ENCODE data around the gene POLR2A.
"Not testable (repeated sequence)": the region's sequence is repeated elsewhere in the genome, so short reads cannot be mapped to it uniquely, and the experiment has no call there.

Gene POLR2A

GRCh38 chr17:7479213-7480088 is 4.7 kb upstream of the POLR2A start, which contains the start of gene ZBTB4:
TSS of gene ZBTB4 (minus strand) at chr17:7479631. CDS start at chr17:7466801, 12,830 bp downstream.
- DNase-seq (ENCODE audit: low spot score), result peak; percentile 80

DNA sequence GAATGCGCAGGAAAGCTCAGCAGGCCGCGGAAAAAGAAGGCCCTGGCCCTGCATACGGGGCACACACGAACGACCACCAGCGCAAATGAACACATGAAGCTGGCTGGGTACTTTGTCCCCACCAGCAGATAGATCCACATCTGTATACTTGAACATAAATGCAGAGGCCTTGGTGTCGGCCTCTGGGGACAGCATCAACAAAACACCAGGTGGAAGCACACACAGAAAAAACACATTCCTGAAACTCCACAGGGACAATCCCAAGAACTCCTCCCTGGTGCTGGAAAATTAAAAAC is 4.1 kb upstream of the POLR2A start:
- DNase-seq (ENCODE audit: low spot score), result no peak

DNA sequence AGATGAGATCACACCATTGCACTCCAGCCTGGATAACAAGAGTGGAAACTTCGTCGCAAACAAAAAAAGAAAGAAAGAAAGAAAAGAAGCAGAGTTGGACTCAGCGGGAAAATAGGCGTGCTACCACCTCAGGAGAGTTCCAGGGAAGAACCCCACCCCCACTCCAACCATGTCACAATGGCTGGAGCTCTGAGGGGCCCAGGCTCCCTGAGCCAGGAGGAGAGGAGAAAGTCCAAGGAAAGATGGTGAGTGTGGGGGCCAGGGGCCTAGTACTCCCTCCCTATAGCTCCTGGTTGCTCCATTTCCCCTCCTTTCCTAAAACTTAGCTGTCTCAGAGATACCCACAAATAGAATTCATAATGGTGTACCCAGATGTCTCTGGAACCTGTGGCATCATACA is 2.9 kb upstream of the POLR2A start, which contains the start of gene SLC35G6:
Gene SLC35G6, plus strand, starts transcription at position 172 of the 400 bp plus-strand sequence. Its CDS starts 71 bp downstream, at position 243.
- not testable (repeated sequence) for DNase-seq (ENCODE audit: low spot score)

GRCh38 chr17:7481842-7482741 is 2.1 kb upstream of the POLR2A start:
- DNase-seq (ENCODE audit: low spot score), result not testable (repeated sequence)

DNA sequence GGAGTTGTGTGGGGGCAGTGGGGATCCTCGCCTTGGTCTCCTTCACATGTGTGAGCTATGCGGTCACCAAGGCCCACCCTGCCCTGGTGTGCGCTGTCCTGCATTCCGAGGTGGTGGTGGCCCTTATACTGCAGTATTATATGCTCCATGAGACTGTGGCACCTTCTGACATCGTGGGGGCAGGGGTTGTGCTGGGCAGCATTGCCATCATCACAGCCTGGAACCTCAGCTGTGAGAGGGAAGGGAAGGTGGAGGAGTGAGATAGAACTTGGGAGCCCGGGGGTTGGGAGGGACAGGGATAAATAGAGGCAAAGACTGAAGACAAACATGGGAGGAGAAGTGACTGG is 1.5 kb upstream of the POLR2A start:
- not testable (repeated sequence) for DNase-seq (ENCODE audit: low spot score)

DNA sequence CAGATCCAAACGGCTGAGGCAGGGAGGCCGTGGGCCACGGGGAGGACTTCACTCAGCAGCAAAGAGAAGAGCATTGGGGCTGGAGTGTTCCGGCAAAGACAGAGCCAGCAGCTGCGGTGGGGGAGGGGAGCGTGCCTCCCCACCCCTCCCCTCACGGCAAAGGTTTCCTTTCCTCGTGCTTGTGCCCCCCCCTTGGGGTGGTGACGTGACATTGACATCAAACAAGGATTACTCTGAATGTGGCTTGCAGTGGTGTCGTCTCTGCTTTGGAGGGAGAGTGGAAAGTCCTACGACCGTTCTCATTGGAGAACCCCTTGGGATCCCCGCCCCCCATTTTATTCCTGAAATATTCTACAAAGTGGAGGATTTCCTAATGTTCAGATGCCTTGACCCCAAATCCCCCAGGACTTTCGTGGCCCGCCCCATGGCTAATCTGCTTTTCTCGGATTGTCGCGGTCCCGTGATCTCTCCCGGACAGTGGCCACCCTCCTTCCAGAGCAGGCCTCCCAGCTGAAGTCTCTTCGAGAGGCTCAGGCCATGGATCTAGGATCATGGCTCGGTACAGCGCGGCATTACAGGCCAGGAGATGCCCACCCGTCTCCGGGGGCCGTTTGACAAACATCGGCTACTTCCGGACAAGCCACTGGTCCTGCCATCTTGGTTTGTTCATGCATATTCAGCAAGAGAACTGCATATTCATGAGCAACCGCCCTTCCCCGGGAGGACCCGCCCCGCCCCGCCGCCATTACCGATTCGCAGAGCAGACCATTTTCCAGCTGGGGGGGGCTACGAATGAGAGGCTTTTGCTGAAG is 705 bp upstream of the POLR2A start:
- DNase-seq (ENCODE audit: low spot score), result peak; percentile 90

GRCh38 chr17:7484919-7485377 is 782 bp downstream of the POLR2A start:
- no peak for DNase-seq (ENCODE audit: low spot score)

DNA sequence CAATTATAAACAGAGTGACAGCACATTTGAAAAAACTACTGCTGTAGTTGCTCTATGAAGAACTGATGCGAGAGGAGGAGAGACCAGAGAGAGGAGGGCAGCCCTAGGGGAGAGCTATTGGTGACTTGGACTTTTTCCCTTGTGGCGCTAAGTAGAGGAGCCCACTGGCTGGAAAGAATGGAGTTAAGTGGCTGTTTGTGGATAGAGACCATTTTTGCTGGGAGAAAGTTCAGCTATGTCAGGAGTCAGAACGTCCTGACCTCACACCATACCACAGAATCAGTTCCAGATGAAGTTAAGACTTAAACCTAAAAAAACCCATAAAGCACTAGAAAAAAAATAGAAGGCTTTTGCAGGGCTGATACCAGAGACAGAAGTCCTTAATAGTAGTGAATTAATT is 2.0 kb downstream of the POLR2A start:
- DNase-seq (ENCODE audit: low spot score), result no peak

DNA sequence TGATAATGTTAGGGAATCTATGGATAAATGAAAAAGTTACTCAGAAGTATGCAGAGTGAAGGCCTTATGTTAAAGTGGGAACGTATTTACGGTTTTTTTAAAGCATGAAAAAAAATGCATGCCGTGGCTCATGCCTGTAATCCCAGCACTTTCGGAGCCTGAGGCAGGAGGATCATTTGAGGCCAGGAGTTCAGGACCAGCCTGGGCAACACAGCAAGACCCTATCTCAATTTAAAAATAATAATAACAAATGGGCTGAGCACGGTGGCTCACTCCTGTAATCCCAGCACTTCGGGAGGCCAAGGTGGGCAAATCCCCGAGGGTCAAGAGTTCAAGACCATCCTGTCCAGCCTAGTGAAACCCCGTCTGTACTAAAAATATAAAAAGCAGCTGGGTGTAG is 6.0 kb downstream of the POLR2A start:
- no peak for DNase-seq (ENCODE audit: low spot score)

GRCh38 chr17:7491583-7491982 is 7.4 kb downstream of the POLR2A start:
- DNase-seq (ENCODE audit: low spot score), result no peak

- DNase-seq (ENCODE audit: low spot score), result no peak
Measured at GRCh38 chr17:7493941-7494340, 9.8 kb downstream of the POLR2A start.

DNA sequence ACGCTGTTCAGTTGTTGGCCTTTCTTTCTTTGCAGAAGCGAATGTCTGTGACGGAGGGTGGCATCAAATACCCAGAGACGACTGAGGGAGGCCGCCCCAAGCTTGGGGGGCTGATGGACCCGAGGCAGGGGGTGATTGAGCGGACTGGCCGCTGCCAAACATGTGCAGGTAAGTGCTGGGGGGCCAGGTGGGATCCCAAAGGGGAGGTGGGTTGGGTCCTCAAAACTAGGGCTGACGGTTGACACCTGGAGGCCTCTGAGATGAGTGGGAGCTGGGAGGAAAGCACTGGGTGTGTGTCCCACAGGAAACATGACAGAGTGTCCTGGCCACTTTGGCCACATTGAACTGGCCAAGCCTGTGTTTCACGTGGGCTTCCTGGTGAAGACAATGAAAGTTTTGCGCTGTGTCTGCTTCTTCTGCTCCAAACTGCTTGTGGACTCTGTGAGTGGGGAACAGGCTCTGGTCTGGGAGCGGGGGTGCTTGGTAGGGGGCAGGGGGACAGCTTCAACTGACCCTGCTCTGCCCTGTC is 11.8 kb downstream of the POLR2A start:
- no peak for DNase-seq (ENCODE audit: low spot score)

- DNase-seq (ENCODE audit: low spot score), result no peak
Measured at GRCh38 chr17:7496470-7497183, 12.5 kb downstream of the POLR2A start.

DNA sequence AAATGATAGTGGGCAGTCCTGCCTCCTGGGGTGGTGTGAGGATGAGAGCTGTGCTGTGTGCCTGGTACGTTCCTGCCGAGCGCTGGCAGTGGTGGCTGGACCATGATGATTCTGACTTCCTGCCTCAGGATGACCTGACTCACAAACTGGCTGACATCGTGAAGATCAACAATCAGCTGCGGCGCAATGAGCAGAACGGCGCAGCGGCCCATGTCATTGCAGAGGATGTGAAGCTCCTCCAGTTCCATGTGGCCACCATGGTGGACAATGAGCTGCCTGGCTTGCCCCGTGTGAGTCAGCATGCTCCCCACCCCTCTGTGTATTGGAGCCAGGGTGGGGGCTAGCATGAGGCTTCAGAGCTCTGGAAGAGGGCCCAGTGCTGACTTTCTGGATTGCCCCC is 13.1 kb downstream of the POLR2A start:
- no peak for DNase-seq (ENCODE audit: low spot score)

DNA sequence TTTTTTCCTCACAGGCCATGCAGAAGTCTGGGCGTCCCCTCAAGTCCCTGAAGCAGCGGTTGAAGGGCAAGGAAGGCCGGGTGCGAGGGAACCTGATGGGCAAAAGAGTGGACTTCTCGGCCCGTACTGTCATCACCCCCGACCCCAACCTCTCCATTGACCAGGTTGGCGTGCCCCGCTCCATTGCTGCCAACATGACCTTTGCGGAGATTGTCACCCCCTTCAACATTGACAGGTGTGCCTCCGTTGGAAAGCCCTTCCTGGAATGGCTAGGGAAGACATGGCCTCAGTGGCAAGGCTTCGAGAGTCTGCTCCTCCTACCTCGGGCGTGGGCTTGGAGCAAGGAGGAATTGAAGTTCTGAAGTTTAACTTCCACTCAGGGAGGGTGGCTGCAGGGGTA is 13.5 kb downstream of the POLR2A start:
- no peak for DNase-seq (ENCODE audit: low spot score)

- DNase-seq (ENCODE audit: low spot score), result no peak
Measured at GRCh38 chr17:7499161-7499560, 15.0 kb downstream of the POLR2A start.

DNA sequence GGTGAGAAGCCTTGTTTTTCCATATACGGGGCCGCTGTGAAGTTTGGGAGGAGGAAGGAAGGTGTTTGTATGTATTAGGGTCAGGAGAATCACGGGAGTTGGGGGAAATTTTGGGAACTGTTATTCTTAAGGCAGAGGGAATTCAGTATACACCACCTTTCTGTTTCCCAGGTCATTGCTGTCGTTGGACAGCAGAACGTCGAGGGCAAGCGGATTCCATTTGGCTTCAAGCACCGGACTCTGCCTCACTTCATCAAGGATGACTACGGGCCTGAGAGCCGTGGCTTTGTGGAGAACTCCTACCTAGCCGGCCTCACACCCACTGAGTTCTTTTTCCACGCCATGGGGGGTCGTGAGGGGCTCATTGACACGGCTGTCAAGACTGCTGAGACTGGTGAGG is 17.6 kb downstream of the POLR2A start:
- no peak for DNase-seq (ENCODE audit: low spot score)

GRCh38 chr17:7502171-7502847 is 18.1 kb downstream of the POLR2A start:
- DNase-seq (ENCODE audit: low spot score), result no peak

DNA sequence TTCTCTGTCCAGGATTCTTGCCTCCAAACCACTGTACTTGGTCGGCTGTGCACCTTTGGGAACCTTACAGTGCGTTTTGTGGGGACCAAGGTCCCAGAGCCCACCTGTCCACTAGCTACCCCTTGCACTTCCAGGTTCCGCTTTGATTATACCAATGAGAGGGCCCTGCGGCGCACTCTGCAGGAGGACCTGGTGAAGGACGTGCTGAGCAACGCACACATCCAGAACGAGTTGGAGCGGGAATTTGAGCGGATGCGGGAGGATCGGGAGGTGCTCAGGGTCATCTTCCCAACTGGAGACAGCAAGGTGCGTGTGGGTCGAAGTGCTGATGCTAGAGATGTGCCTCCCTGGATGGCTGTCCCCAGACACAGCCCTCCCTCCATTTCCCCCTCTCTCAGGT is 18.8 kb downstream of the POLR2A start:
- peak; percentile 54 for DNase-seq (ENCODE audit: low spot score)

GRCh38 chr17:7503521-7503920 is 19.4 kb downstream of the POLR2A start:
- no peak for DNase-seq (ENCODE audit: low spot score)

GRCh38 chr17:7508145-7508544 is 24.0 kb downstream of the POLR2A start:
- DNase-seq (ENCODE audit: low spot score), result no peak
